Trophoblast cell (in vitro differentiated cells and primary cell): ENCODE measurements around the gene AFG1L.

Source experiments
- DNase-seq, 2 donors: peaks; one replicate each; pipeline ENCODE4 v3.0.0-alpha.2; 2016
- H2AFZ ChIP-seq: 2 replicates; pipeline ENCODE4 v1.6.1; 2013; ENCODE audit warnings: low read length, moderate library complexity, mild to moderate bottlenecking; ENCODE audit not compliant: insufficient read depth, poor library complexity
- H2AK5ac ChIP-seq: 2 replicates; pipeline ENCODE4 v1.6.1; 2013; ENCODE audit warnings: mild to moderate bottlenecking, low read length
- H2BK120ac ChIP-seq: 2 replicates; pipeline ENCODE4 v1.6.1; 2013; ENCODE audit warnings: low read length, mild to moderate bottlenecking, moderate library complexity; ENCODE audit not compliant: insufficient read depth, poor library complexity
- H2BK12ac ChIP-seq: 2 replicates; pipeline ENCODE4 v1.6.1; 2013; ENCODE audit warnings: mild to moderate bottlenecking, low read length, moderate library complexity
- H2BK5ac ChIP-seq: 2 replicates; pipeline ENCODE4 v1.6.1; 2013; ENCODE audit warnings: low read length, low read depth, moderate library complexity, mild to moderate bottlenecking; ENCODE audit not compliant: poor library complexity
- H3K14ac ChIP-seq: 2 replicates; pipeline ENCODE4 v1.6.1; 2013; ENCODE audit warnings: mild to moderate bottlenecking, low read length
- H3K18ac ChIP-seq: 2 replicates; pipeline ENCODE4 v1.6.1; 2013; ENCODE audit warnings: mild to moderate bottlenecking, low read length
- H3K23ac ChIP-seq: 2 replicates; pipeline ENCODE4 v1.6.1; 2013; ENCODE audit warnings: low read length
- H3K27ac ChIP-seq: 2 replicates; pipeline ENCODE4 v1.5.1; 2013; ENCODE audit warnings: low read depth, mild to moderate bottlenecking, inconsistent platforms, low read length, moderate library complexity
- H3K27me3 ChIP-seq: 2 replicates; pipeline ENCODE4 v1.6.1; 2013; ENCODE audit warnings: inconsistent platforms, mild to moderate bottlenecking, low read length, moderate library complexity; ENCODE audit not compliant: insufficient read depth
- H3K36me3 ChIP-seq, 2 experiments: 1 replicate in 1 of 2; 2 replicates in 1 of 2; pipeline ENCODE4 v1.6.1; 2013; ENCODE audit warnings: low read length in 2 of 2, mild to moderate bottlenecking in 2 of 2, moderate library complexity in 1 of 2; ENCODE audit not compliant: insufficient read depth in 2 of 2, control insufficient read depth in 1 of 2
- H3K4ac ChIP-seq: 2 replicates; pipeline ENCODE4 v1.6.1; 2013; ENCODE audit warnings: low read depth, mild to moderate bottlenecking, low read length, moderate library complexity
- H3K4me1 ChIP-seq, 2 experiments: 1 replicate in 1 of 2; 2 replicates in 1 of 2; pipeline ENCODE4 v1.6.1; 2013; ENCODE audit warnings: low read length in 2 of 2, mild to moderate bottlenecking in 2 of 2, moderate library complexity in 1 of 2; ENCODE audit not compliant: insufficient read depth in 2 of 2, control insufficient read depth in 1 of 2
- H3K4me2 ChIP-seq: 2 replicates; pipeline ENCODE4 v1.6.1; 2013; ENCODE audit warnings: inconsistent platforms, mild to moderate bottlenecking, low read length, moderate library complexity
- H3K4me3 ChIP-seq: 2 replicates; pipeline ENCODE4 v1.5.1; 2013; ENCODE audit warnings: mild to moderate bottlenecking, low read depth, low read length, inconsistent platforms
- H3K79me1 ChIP-seq: one replicate; pipeline ENCODE4 v1.6.1; 2013; ENCODE audit warnings: low read length
- H3K79me2 ChIP-seq: 2 replicates; pipeline ENCODE4 v1.6.1; 2013; ENCODE audit warnings: low read length, mild to moderate bottlenecking; ENCODE audit not compliant: control insufficient read depth, insufficient read depth, poor library complexity
- H3K9ac ChIP-seq: 2 replicates; pipeline ENCODE4 v1.6.1; 2013; ENCODE audit warnings: mild to moderate bottlenecking, low read length
- H3K9me3 ChIP-seq: 2 replicates; pipeline ENCODE4 v1.6.1; 2013; ENCODE audit warnings: low read depth, mild to moderate bottlenecking, control low read depth, inconsistent platforms, low read length; ENCODE audit not compliant: insufficient read depth
- H4K12ac ChIP-seq: 2 replicates; pipeline ENCODE4 v1.6.1; 2013; ENCODE audit warnings: low read depth, mild to moderate bottlenecking, low read length, moderate library complexity
- H4K8ac ChIP-seq: 2 replicates; pipeline ENCODE4 v1.6.1; 2013; ENCODE audit warnings: low read depth, mild to moderate bottlenecking, low read length, moderate library complexity
- H4K91ac ChIP-seq: one replicate; pipeline ENCODE4 v1.6.1; 2013; ENCODE audit warnings: low read depth, mild to moderate bottlenecking, low read length, moderate library complexity
- WGBS: extraction: QIAGEN DNeasy Blood & Tissue Kit; methylation state at CpG from one replicate; pipeline ENCODE4 v1.1.7; 2013; ENCODE audit warnings: missing lambda C conversion rate; ENCODE audit not compliant: insufficient read length, insufficient coverage; ENCODE audit errors: extremely low coverage; 5-methylcytosine and 5-hydroxymethylcytosine counted together

AFG1L gene

GRCh38 chr6:108524528-108525248 is 229.8 kb downstream of the AFG1L start:
- H4K12ac ChIP-seq: no peak overlapping the region
- no peaks in the 10 kb centered on the region for H3K36me3 ChIP-seq
- H4K8ac ChIP-seq: no peak overlapping the region
- peaks cover 0 to 7% of the 10 kb centered on the region in 2 experiments for H3K4me1 ChIP-seq
- no peak overlapping the region for H3K4ac ChIP-seq
- H3K4me2 ChIP-seq: no peak overlapping the region
- no peak overlapping the region for H2BK5ac ChIP-seq
- H3K4me3 ChIP-seq: no peak overlapping the region
- H3K14ac ChIP-seq: no peak overlapping the region
- H3K9me3 ChIP-seq: no peaks in the 10 kb centered on the region
- no CpG with 5 or more reads among the region's 5 CpGs for WGBS
- no peak overlapping the region for H4K91ac ChIP-seq
- H2BK12ac ChIP-seq: peak overlapping the region; percentile 94
- DNase-seq: peak in 1 of 2 donors; percentile 31
- no peaks in the 10 kb centered on the region for H3K79me1 ChIP-seq
- H3K27ac ChIP-seq: no peak overlapping the region
- no peak overlapping the region for H3K18ac ChIP-seq
- H3K79me2 ChIP-seq: no peaks in the 10 kb centered on the region
- H3K9ac ChIP-seq: no peak overlapping the region
- no peak overlapping the region for H2AFZ ChIP-seq
- H3K23ac ChIP-seq: no peak overlapping the region
- H2BK120ac ChIP-seq: peak overlapping the region; percentile 47
- no peak overlapping the region for H2AK5ac ChIP-seq
- H3K27me3 ChIP-seq: no peaks in the 10 kb centered on the region

GRCh38 chr6:108526739-108527174 is 231.9 kb downstream of the AFG1L start:
- no peak overlapping the region for H3K23ac ChIP-seq
- no peaks in the 10 kb centered on the region for H3K27me3 ChIP-seq
- no peak overlapping the region for H3K4me2 ChIP-seq
- H3K4me3 ChIP-seq: no peak overlapping the region
- H2AFZ ChIP-seq: no peak overlapping the region
- H2AK5ac ChIP-seq: no peak overlapping the region
- DNase-seq: peak in 1 of 2 donors; percentile 72
- H3K9me3 ChIP-seq: no peaks in the 10 kb centered on the region
- H3K4me1 ChIP-seq: peaks cover 0 to 7% of the 10 kb centered on the region in 2 experiments
- H3K36me3 ChIP-seq: no peaks in the 10 kb centered on the region
- H2BK12ac ChIP-seq: no peak overlapping the region
- no peak overlapping the region for H3K27ac ChIP-seq
- H2BK5ac ChIP-seq: no peak overlapping the region
- no peak overlapping the region for H2BK120ac ChIP-seq
- H3K18ac ChIP-seq: no peak overlapping the region
- no peaks in the 10 kb centered on the region for H3K79me1 ChIP-seq
- no peak overlapping the region for H4K91ac ChIP-seq
- no peak overlapping the region for H3K4ac ChIP-seq
- H3K9ac ChIP-seq: no peak overlapping the region
- no peak overlapping the region for H4K8ac ChIP-seq
- no peaks in the 10 kb centered on the region for H3K79me2 ChIP-seq
- WGBS: no CpG with 5 or more reads among the region's 7 CpGs
- H4K12ac ChIP-seq: no peak overlapping the region
- H3K14ac ChIP-seq: no peak overlapping the region

- Histone ChIP-seq H3K9ac (no peak overlapping the region), H2BK5ac (no peak overlapping the region), H3K27me3 (no peaks in the 10 kb centered on the region), H3K4ac (no peak overlapping the region), H2BK120ac (no peak overlapping the region), H2AFZ (no peak overlapping the region), H2AK5ac (no peak overlapping the region), H3K36me3 (no peaks in the 10 kb centered on the region), H3K4me3 (no peak overlapping the region), H3K79me1 (no peaks in the 10 kb centered on the region), H3K79me2 (no peaks in the 10 kb centered on the region), H4K12ac (no peak overlapping the region), H3K4me1 (peaks cover 0 to 6% of the 10 kb centered on the region in 2 experiments), H3K9me3 (no peaks in the 10 kb centered on the region), H4K91ac (no peak overlapping the region), H2BK12ac (no peak overlapping the region), H3K4me2 (no peak overlapping the region), H4K8ac (no peak overlapping the region), H3K14ac (no peak overlapping the region), H3K23ac (no peak overlapping the region), H3K18ac (no peak overlapping the region), H3K27ac (no peak overlapping the region)
- no CpG with 5 or more reads among the region's 3 CpGs for WGBS
- no peak for DNase-seq
These were observed 234.0 kb downstream of the AFG1L start for GRCh38 chr6:108528878-108529277.

- Histone ChIP-seq H3K4me1 (no peaks in the 10 kb centered on the region), H2BK120ac (no peak overlapping the region), H2BK5ac (no peak overlapping the region), H3K14ac (no peak overlapping the region), H3K23ac (no peak overlapping the region), H3K9ac (no peak overlapping the region), H3K79me1 (no peaks in the 10 kb centered on the region), H3K79me2 (no peaks in the 10 kb centered on the region), H4K8ac (no peak overlapping the region), H3K4ac (no peak overlapping the region), H3K18ac (no peak overlapping the region), H3K27me3 (no peaks in the 10 kb centered on the region), H2AFZ (no peak overlapping the region), H3K27ac (no peak overlapping the region), H3K9me3 (no peaks in the 10 kb centered on the region), H2BK12ac (no peak overlapping the region), H3K36me3 (no peaks in the 10 kb centered on the region), H3K4me3 (no peak overlapping the region), H3K4me2 (no peak overlapping the region), H4K91ac (no peak overlapping the region), H4K12ac (no peak overlapping the region), H2AK5ac (no peak overlapping the region)
- DNase-seq: no peak
- WGBS: no CpG with 5 or more reads among the region's 1 CpG
These were observed 236.5 kb downstream of the AFG1L start for GRCh38 chr6:108531332-108531731.
